ENCODE measurements around the gene PRSS22. TPM values are rescaled to one million over a fixed set of nuclear protein-coding genes. Genes with fewer than 3 reads are reported as not detected.
A peak's percentile ranks its signal among the peaks of the same experiment; 100 is the strongest.

Gene PRSS22
- total RNA-seq, 1 donor from 2014 or later, result 18.2 TPM

GRCh38 chr16:2828876-2829430 is 29.0 kb downstream of the PRSS22 start:
- DNase-seq, result no peak

GRCh38 chr16:2828521-2828840 is 29.5 kb downstream of the PRSS22 start:
- no peak for DNase-seq

- no peak for DNase-seq
Observed at GRCh38 chr16:2827831-2828520, 30.0 kb downstream of the PRSS22 start.

GRCh38 chr16:2827374-2827791 is 30.6 kb downstream of the PRSS22 start:
- DNase-seq, result no peak

GRCh38 chr16:2826591-2827373 is 31.2 kb downstream of the PRSS22 start:
- DNase-seq, result no peak

DNA sequence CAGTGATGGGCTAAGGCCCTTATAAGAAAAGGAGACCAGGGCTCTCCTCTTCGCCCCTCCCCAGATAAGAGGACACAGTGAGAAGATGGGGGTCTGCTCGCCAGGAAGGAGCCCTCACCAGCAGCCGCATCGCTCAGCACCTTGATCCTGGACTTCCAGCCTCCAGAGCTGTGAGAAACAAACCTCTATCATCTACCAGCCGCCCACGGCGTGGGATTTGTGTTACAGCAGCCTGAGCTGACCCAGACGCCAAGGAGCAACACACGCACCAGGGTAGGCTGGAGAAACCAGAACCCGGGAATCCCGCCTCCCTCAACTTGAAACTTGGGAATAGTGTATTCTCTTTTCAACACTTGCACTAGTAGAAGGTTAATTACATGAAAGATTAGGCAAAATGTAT is 32.1 kb downstream of the PRSS22 start:
- no peak for DNase-seq

DNA sequence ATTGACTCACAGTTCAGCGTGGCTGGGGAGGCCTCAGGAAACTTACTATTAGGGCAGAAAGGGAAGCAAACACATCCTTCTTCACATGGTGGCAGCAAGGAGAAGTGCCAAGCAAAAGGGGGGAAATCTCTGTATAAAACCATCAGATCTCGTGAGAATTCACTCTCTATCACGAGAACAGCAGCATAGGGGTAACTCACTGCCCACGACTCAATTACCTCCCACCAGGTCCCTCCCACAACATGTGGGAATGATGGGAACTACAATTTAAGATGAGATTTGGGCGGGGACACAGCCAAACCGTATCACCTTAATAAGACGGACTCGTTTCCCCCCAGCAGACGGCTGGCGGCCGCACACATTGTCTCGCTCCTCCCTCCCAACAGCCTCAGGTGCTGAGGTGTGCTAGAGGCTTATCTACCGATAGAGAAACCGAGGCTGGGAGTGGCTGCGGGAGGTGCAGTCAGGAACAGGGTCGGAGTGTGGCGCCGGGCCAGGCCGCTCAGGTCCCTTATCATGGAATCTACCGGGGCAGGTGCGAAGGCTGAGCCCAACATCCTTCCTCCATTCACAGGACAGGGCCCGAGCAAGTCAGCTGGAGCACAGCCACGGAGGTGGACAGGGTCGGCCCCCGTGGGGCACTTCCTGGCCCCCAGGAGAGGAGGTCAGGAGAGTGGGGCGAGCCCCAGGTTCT is 32.8 kb downstream of the PRSS22 start:
- DNase-seq, result no peak

DNA sequence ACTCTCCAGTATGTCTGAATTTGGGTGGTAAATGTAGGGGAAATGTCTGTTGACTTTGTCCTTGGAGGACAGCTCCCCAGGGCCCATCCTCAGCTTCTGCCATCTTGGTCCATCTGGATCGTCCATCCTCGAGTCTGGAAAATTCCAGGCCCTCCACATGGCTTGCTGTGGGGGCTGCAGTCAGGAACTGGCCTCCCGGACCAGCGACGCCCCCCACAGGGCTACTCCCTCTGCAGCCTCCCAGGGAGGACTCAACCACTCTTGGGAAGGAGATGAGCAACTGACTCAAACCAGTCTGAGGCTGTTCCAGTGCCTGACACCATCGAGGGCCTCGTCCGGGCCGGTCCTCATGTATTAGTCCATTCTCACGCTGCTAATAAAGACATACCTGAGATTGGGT is 33.3 kb downstream of the PRSS22 start:
- DNase-seq, result no peak

DNA sequence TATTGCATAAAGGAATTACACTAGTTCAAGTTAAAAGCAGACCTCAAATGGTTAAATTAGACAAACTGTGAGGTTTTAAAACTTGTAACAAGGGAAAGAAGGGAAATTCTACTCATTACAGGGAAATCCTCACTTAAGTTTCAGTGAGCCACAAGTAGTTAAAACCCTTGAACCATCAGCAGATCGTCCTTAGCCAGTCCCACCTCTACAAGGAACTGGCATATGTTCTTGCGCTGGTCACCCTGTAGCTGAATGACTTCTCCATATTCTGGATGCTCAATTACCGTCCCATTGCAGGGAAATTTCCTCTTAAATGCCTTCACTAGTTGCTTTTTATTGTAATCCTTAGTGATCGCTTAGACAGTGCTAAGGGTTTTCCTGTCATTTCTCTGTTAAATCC is 35.5 kb downstream of the PRSS22 start:
- DNase-seq, result no peak

GRCh38 chr16:2822158-2822495 is 35.8 kb downstream of the PRSS22 start:
- DNase-seq, result no peak

- no peak for DNase-seq
Observed at GRCh38 chr16:2821487-2822157, 36.3 kb downstream of the PRSS22 start.

- DNase-seq, result no peak
Observed at GRCh38 chr16:2820836-2821486, 37.0 kb downstream of the PRSS22 start.

GRCh38 chr16:2819939-2820835 is 37.8 kb downstream of the PRSS22 start:
- DNase-seq, result no peak

GRCh38 chr16:2819179-2819938 is 38.6 kb downstream of the PRSS22 start:
- DNase-seq, result no peak

DNA sequence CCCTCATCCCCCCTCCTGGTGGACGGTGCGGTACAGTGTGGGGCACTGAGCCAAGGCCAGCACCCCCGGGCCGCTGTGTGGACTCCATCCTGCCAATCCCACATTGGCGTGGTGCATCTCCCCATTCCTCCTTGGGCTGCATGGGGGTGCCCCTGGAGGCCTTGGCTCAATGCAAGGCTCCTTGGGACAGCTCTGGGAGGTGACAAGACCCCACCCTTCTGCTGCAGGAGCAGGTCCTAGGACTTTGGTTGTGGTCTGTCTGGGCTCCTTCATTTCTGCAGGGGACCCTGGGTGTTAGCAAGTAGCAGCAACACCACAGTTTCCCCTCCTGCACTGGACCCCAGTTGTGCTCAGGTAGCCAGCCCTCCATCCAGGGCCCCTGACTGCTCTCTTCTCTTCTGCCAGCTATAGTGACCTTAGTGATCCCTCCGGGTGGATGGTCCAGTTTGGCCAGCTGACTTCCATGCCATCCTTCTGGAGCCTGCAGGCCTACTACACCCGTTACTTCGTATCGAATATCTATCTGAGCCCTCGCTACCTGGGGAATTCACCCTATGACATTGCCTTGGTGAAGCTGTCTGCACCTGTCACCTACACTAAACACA is 39.6 kb downstream of the PRSS22 start:
- no peak for DNase-seq

- no peak for DNase-seq
Observed at GRCh38 chr16:2817340-2818271, 40.4 kb downstream of the PRSS22 start.

- DNase-seq, result no peak
Observed at GRCh38 chr16:2816751-2817339, 41.1 kb downstream of the PRSS22 start, which contains the start of gene PRSS21. Gene PRSS21, plus strand, starts transcription at chr16:2817237. Its CDS starts 32 bp downstream, at chr16:2817269.

DNA sequence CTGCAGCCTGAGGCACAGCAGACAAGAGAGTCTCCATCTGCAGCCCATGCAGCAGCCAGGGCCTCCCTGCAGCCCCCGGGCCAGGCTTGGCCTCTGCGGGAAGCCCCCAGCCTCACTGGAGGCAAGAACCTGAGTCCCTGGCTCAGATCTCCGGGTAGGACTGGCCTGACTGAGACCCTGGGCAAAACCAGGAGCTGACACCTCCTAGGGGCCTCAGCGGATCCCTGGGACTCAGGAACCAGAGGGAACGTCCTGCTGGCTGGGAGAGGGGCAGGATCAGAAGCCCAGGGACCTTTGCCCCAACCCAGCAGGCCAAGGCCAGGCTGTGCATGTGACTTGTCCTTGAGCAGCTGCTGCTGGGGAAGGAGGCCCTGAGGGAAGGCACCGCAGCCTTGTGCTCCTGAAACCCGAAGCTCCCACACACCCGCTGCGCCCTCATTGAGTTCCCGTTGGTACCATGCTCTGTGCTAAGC is 42.6 kb downstream of the PRSS22 start:
- DNase-seq, result peak; percentile 14
